Loucy (cell line): ENCODE measurements around the gene CLSTN1.

Experiments used
- H2AFZ ChIP-seq: fragments of 200-600 bp; sonication (generic); 2 replicates; pipeline ENCODE4 v1.6.0; 2016; ENCODE audit warnings: antibody characterized with exemption, mild to moderate bottlenecking, low read length, moderate library complexity
- H3F3A ChIP-seq: fragments of 200-600 bp; 2 replicates; pipeline ENCODE4 v1.6.0; 2016; ENCODE audit warnings: antibody characterized with exemption, low read depth, mild to moderate bottlenecking
- H3K27me3 ChIP-seq: fragments of 200-600 bp; sonication (generic); 2 replicates; pipeline ENCODE4 v1.6.1; 2014; ENCODE audit warnings: low read length, mild to moderate bottlenecking; ENCODE audit not compliant: insufficient read depth, poor library complexity, severe bottlenecking
- H3K36me3 ChIP-seq: fragments of 200-600 bp; sonication (generic); 2 replicates; pipeline ENCODE4 v1.6.1; 2016; ENCODE audit warnings: low read length; ENCODE audit not compliant: insufficient read depth
- H3K4me1 ChIP-seq: fragments of 200-600 bp; sonication (generic); 2 replicates; pipeline ENCODE4 v1.5.1; 2014; ENCODE audit warnings: low read length, mild to moderate bottlenecking; ENCODE audit not compliant: insufficient read depth, poor library complexity, severe bottlenecking
- H3K4me2 ChIP-seq: fragments of 200-600 bp; sonication (generic); 2 replicates; pipeline ENCODE4 v1.6.0; 2014; ENCODE audit warnings: antibody characterized with exemption, low read length, low read depth, mild to moderate bottlenecking; ENCODE audit not compliant: poor library complexity, severe bottlenecking
- H3K4me3 ChIP-seq: fragments of 200-600 bp; sonication (generic); 2 replicates; pipeline ENCODE4 v1.5.1; 2014; ENCODE audit warnings: low read length, mild to moderate bottlenecking, mixed read lengths; ENCODE audit not compliant: poor library complexity, severe bottlenecking
- H3K79me2 ChIP-seq: fragments of 200-600 bp; sonication (generic); 2 replicates; pipeline ENCODE4 v1.6.1; 2014; ENCODE audit warnings: low read length; ENCODE audit not compliant: insufficient read depth
- H3K9ac ChIP-seq: fragments of 200-600 bp; sonication (generic); 2 replicates; pipeline ENCODE4 v1.6.0; 2014; ENCODE audit warnings: mild to moderate bottlenecking, low read depth, low read length, moderate library complexity; ENCODE audit not compliant: poor library complexity, severe bottlenecking
- H3K9me2 ChIP-seq: fragments of 200-600 bp; sonication (generic); replicated peaks from 2 replicates; pipeline ENCODE4 v1.6.1; 2016; ENCODE audit warnings: low read depth, low read length, mixed read lengths
- H3K9me3 ChIP-seq: fragments of 200-600 bp; sonication (generic); 2 replicates; pipeline ENCODE4 v1.6.1; 2014; ENCODE audit warnings: mild to moderate bottlenecking, antibody characterized with exemption, low read length, low read depth; ENCODE audit not compliant: insufficient read depth
- H4K20me1 ChIP-seq: fragments of 200-600 bp; sonication (generic); 2 replicates; pipeline ENCODE4 v1.6.0; 2014; ENCODE audit warnings: antibody characterized with exemption, low read length, mild to moderate bottlenecking; ENCODE audit not compliant: insufficient read depth, poor library complexity, severe bottlenecking
- CTCF ChIP-seq: fragments of 200-600 bp; sonication (generic); conservative IDR thresholded peaks from 2 replicates; pipeline ENCODE4 v1.5.1; 2014; ENCODE audit warnings: mild to moderate bottlenecking, antibody characterized with exemption, low read length
- EZH2phosphoT487 ChIP-seq: fragments of 200-600 bp; IDR thresholded peaks from 2 replicates; pipeline ENCODE4 v1.6.1; 2018; ENCODE audit warnings: antibody characterized with exemption, mild to moderate bottlenecking, moderate library complexity, borderline replicate concordance

The CLSTN1 gene

GRCh38 chr1:9842073-9842711 lies 18.4 kb upstream of the CLSTN1 start:
- no peak overlapping the region for H2AFZ ChIP-seq
- no peak overlapping the region for H3K4me2 ChIP-seq
- H3K36me3 ChIP-seq: no peaks in the 10 kb centered on the region
- no peaks in the 10 kb centered on the region for H3K79me2 ChIP-seq
- no peaks in the 10 kb centered on the region for H3K27me3 ChIP-seq
- H3F3A ChIP-seq: no peaks in the 10 kb centered on the region
- no peaks in the 10 kb centered on the region for H4K20me1 ChIP-seq
- no peaks in the 10 kb centered on the region for H3K9me2 ChIP-seq
- no peaks in the 10 kb centered on the region for H3K4me1 ChIP-seq
- no peak overlapping the region for H3K9ac ChIP-seq
- no peak for TF ChIP-seq CTCF
- TF ChIP-seq EZH2phosphoT487: no peak
- no peaks in the 10 kb centered on the region for H3K9me3 ChIP-seq
- H3K4me3 ChIP-seq: no peak overlapping the region

GRCh38 chr1:9841460-9841859 lies 17.7 kb upstream of the CLSTN1 start:
- Histone ChIP-seq H3K36me3 (no peaks in the 10 kb centered on the region), H3K9me2 (no peaks in the 10 kb centered on the region), H3K9ac (no peak overlapping the region), H3K4me1 (no peaks in the 10 kb centered on the region), H2AFZ (no peak overlapping the region), H3K79me2 (no peaks in the 10 kb centered on the region), H4K20me1 (no peaks in the 10 kb centered on the region), H3K4me3 (no peak overlapping the region), H3K27me3 (no peaks in the 10 kb centered on the region), H3K9me3 (no peaks in the 10 kb centered on the region), H3K4me2 (no peak overlapping the region), H3F3A (no peaks in the 10 kb centered on the region)
- TF ChIP-seq EZH2phosphoT487 (no peak), CTCF (no peak)

- no peaks in the 10 kb centered on the region for H3K4me1 ChIP-seq
- H3K36me3 ChIP-seq: no peaks in the 10 kb centered on the region
Measured at GRCh38 chr1:9840176-9840575, 16.4 kb upstream of the CLSTN1 start.

More at GRCh38 chr1:9840176-9840575, 16.4 kb upstream of the CLSTN1 start:
- Histone ChIP-seq H3K27me3 (no peaks in the 10 kb centered on the region), H2AFZ (no peak overlapping the region), H3K9me3 (no peaks in the 10 kb centered on the region), H3K9me2 (no peaks in the 10 kb centered on the region), H3K4me3 (no peak overlapping the region), H4K20me1 (no peaks in the 10 kb centered on the region), H3F3A (no peaks in the 10 kb centered on the region), H3K9ac (no peak overlapping the region), H3K4me2 (no peak overlapping the region), H3K79me2 (no peaks in the 10 kb centered on the region)
- TF ChIP-seq EZH2phosphoT487 (no peak), CTCF (no peak)
